ENCODE data around the gene CXCR4.

The CXCR4 gene

GRCh38 chr2:136131961-136132824 is 14.2 kb upstream of the CXCR4 start:
- Histone ChIP-seq H3K27ac (no peak overlapping the region), H3K4me3 (no peak overlapping the region)
- TF ChIP-seq CTCF (IDR thresholded peaks at IDR 0.05) = no peak
- no peak for DNase-seq (ENCODE audit: low spot score)

GRCh38 chr2:136131484-136131960 is 13.6 kb upstream of the CXCR4 start:
- Histone ChIP-seq H3K4me3 (no peak overlapping the region), H3K27ac (no peak overlapping the region)
- DNase-seq (ENCODE audit: low spot score) = no peak
- no peak for TF ChIP-seq CTCF (IDR thresholded peaks at IDR 0.05)

GRCh38 chr2:136130511-136130910 is 12.6 kb upstream of the CXCR4 start:
- no peak for TF ChIP-seq CTCF (IDR thresholded peaks at IDR 0.05)
- no peak overlapping the region for H3K4me3 ChIP-seq
- DNase-seq (ENCODE audit: low spot score) = no peak
- no peak overlapping the region for H3K27ac ChIP-seq

- no peak for DNase-seq (ENCODE audit: low spot score)
- no peak overlapping the region for H3K27ac ChIP-seq
- no peak for TF ChIP-seq CTCF (IDR thresholded peaks at IDR 0.05)
- no peak overlapping the region for H3K4me3 ChIP-seq
Observed at GRCh38 chr2:136130045-136130444, 12.1 kb upstream of the CXCR4 start.

- H3K27ac ChIP-seq = no peak overlapping the region
- no peak for DNase-seq (ENCODE audit: low spot score)
- no peak overlapping the region for H3K4me3 ChIP-seq
- TF ChIP-seq CTCF (IDR thresholded peaks at IDR 0.05) = no peak
Observed at GRCh38 chr2:136129601-136130000, 11.7 kb upstream of the CXCR4 start.

GRCh38 chr2:136128905-136129304 is 11.0 kb upstream of the CXCR4 start:
- Histone ChIP-seq H3K27ac (no peak overlapping the region), H3K4me3 (no peak overlapping the region)
- no peak for TF ChIP-seq CTCF (IDR thresholded peaks at IDR 0.05)
- no peak for DNase-seq (ENCODE audit: low spot score)

- DNase-seq (ENCODE audit: low spot score) = no peak
- no peak overlapping the region for H3K4me3 ChIP-seq
- no peak overlapping the region for H3K27ac ChIP-seq
- TF ChIP-seq CTCF (IDR thresholded peaks at IDR 0.05) = no peak
Observed at GRCh38 chr2:136128366-136128765, 10.4 kb upstream of the CXCR4 start.

Data from coronary artery (tissue), 2 donors.